Fibroblast of mammary gland (primary cell): ENCODE data around the gene TMEM86B.

Source experiments
- DNase-seq: peaks from one replicate; pipeline ENCODE4 v3.0.0-alpha.2; 2010; ENCODE audit warnings: low read depth
- H3K4me3 ChIP-seq: 2 replicates; pipeline ENCODE4 v1.5.1; 2011; ENCODE audit warnings: low read depth, mild to moderate bottlenecking, low read length, moderate library complexity; ENCODE audit not compliant: control insufficient read depth
- TF ChIP-seq, protein P1 (sequence below): conservative IDR thresholded peaks from 2 replicates; pipeline ENCODE4 v1.5.1; 2011; ENCODE audit warnings: low read depth, low read length, inconsistent platforms; ENCODE audit not compliant: control insufficient read depth, insufficient read depth

Gene TMEM86B

GRCh38 chr19:55216461-55217198, 11.9 kb downstream of the TMEM86B start:
- peak; percentile 100 for DNase-seq
- peak overlapping the region; percentile 30 for H3K4me3 ChIP-seq
- TF ChIP-seq, protein P1, sequence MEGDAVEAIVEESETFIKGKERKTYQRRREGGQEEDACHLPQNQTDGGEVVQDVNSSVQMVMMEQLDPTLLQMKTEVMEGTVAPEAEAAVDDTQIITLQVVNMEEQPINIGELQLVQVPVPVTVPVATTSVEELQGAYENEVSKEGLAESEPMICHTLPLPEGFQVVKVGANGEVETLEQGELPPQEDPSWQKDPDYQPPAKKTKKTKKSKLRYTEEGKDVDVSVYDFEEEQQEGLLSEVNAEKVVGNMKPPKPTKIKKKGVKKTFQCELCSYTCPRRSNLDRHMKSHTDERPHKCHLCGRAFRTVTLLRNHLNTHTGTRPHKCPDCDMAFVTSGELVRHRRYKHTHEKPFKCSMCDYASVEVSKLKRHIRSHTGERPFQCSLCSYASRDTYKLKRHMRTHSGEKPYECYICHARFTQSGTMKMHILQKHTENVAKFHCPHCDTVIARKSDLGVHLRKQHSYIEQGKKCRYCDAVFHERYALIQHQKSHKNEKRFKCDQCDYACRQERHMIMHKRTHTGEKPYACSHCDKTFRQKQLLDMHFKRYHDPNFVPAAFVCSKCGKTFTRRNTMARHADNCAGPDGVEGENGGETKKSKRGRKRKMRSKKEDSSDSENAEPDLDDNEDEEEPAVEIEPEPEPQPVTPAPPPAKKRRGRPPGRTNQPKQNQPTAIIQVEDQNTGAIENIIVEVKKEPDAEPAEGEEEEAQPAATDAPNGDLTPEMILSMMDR, result no peak

GRCh38 chr19:55213547-55213946, 15.0 kb downstream of the TMEM86B start:
- TF ChIP-seq, protein P1, result no peak
- DNase-seq, result no peak
- H3K4me3 ChIP-seq, result no peak overlapping the region

GRCh38 chr19:55212447-55212846, 16.1 kb downstream of the TMEM86B start:
- H3K4me3 ChIP-seq, result no peak overlapping the region
- TF ChIP-seq, protein P1, result peak; percentile 33
- DNase-seq, result no peak

- TF ChIP-seq, protein P1, result no peak
- DNase-seq, result peak; percentile 97
- no peak overlapping the region for H3K4me3 ChIP-seq
These were observed 18.7 kb downstream of the TMEM86B start for GRCh38 chr19:55209693-55210472.

- no peak for DNase-seq
- no peak within 1 kb of the TSS for H3K4me3 ChIP-seq
- TF ChIP-seq, protein P1, result no peak
These were observed 19.5 kb downstream of the TMEM86B start, which contains the start of gene PTPRH for GRCh38 chr19:55208880-55209692. PTPRH (minus strand) TSS chr19:55209501; CDS start chr19:55209433, 68 bp downstream.
